RWPE2 (cell line): ENCODE results near the gene FLCN.

Source experiments
- ATAC-seq: fragments of 200-7000 bp; cut with Tn5 transposase; 3 replicates; pipeline ENCODE4 v1.9.1; 2021; ENCODE audit warnings: low read depth
- DNase-seq: peaks from one replicate; pipeline ENCODE4 v3.0.0-alpha.2; 2020; ENCODE audit warnings: low spot score
- H3K27ac ChIP-seq: fragments of 450-650 bp; 2 replicates; pipeline ENCODE4 v1.5.1; 2017; ENCODE audit warnings: mild to moderate bottlenecking; ENCODE audit not compliant: poor library complexity, severe bottlenecking
- H3K27me3 ChIP-seq: fragments of 250-450 bp; sonication (Bioruptor Pico); 2 replicates; pipeline ENCODE4 v1.5.1; 2021; ENCODE audit warnings: mild to moderate bottlenecking, moderate library complexity; ENCODE audit not compliant: insufficient read depth, poor library complexity, severe bottlenecking
- H3K36me3 ChIP-seq: fragments of 250-450 bp; sonication (Bioruptor Pico); 2 replicates; pipeline ENCODE4 v1.5.1; 2020; ENCODE audit warnings: low read depth, mild to moderate bottlenecking, moderate library complexity
- H3K4me1 ChIP-seq: fragments of 250-450 bp; sonication (Bioruptor Pico); 2 replicates; pipeline ENCODE4 v1.5.1; 2021; ENCODE audit warnings: mild to moderate bottlenecking, moderate library complexity; ENCODE audit not compliant: insufficient read depth, poor library complexity, severe bottlenecking
- H3K4me3 ChIP-seq: fragments of 250-450 bp; sonication (Bioruptor Pico); 2 replicates; pipeline ENCODE4 v1.5.1; 2021; ENCODE audit warnings: mild to moderate bottlenecking, moderate library complexity; ENCODE audit not compliant: severe bottlenecking
- H3K9me3 ChIP-seq: fragments of 250-450 bp; sonication (Bioruptor Pico); 2 replicates; pipeline ENCODE4 v1.5.1; 2021; ENCODE audit warnings: mild to moderate bottlenecking, moderate library complexity; ENCODE audit not compliant: severe bottlenecking
- CTCF ChIP-seq: fragments of 450-650 bp; IDR thresholded peaks from one replicate; pipeline ENCODE4 v1.5.1; 2017; ENCODE audit warnings: mild to moderate bottlenecking, moderate library complexity; ENCODE audit not compliant: poor library complexity, severe bottlenecking

Gene FLCN

GRCh38 chr17:17236295-17237025, 508 bp downstream of the FLCN start:
- DNase-seq, result no peak
- Histone ChIP-seq H3K36me3 (peaks cover 8% of the 10 kb centered on the region), H3K4me3 (peak overlapping the region; percentile 86), H3K27me3 (no peaks in the 10 kb centered on the region), H3K9me3 (no peaks in the 10 kb centered on the region), H3K4me1 (no peaks in the 10 kb centered on the region), H3K27ac (peak overlapping the region; percentile 59)
- no peak for TF ChIP-seq CTCF
- ATAC-seq, result peak; percentile 43

DNA sequence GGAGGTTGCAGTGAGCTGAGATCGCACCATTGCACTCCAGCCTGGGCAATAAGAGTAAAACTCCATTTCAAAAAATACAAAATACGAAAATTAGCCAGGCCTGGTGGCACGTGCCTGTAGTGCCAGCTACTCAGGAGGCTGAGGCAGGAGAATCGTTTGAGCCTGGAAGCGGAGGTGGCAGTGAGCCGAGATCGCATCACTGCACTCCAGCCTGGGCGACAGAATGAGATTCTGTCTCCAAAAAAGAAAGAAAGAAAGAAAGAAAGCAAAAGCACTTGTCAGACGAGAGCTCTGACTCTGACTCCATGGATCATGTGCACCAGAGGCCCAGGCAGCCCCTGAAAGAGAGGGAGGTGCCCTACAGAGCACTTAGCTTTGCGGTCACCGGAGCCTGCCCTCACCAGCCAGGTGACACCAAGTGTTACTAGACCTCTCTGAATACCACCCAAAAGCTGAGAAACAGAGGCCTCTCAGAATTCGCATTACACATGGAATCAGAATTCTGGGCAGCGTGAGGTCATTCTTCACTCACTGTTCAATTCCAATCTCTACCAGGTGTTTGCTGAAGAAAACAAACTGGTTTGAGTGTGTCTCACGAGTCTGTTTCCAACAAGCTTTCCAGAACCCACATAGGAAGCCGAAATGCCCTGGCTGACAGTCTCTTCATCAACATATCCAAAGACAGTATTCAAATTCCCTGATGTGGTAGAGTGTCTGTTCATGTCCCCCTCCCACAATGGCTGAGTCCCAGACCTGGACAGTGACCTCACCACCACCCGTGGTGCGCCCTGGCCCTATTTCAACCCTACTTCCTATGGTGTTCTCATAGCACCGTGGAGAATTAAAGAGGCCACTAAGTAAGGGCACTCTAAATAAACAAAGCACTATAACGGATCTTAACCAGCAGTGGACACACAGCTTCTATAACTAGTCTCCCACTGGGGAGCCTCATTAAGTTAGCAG, 1.5 kb downstream of the FLCN start:
- Histone ChIP-seq H3K27me3 (no peaks in the 10 kb centered on the region), H3K4me1 (no peaks in the 10 kb centered on the region), H3K4me3 (peak overlapping the region; percentile 86), H3K36me3 (peaks cover 17% of the 10 kb centered on the region), H3K27ac (no peak overlapping the region), H3K9me3 (no peaks in the 10 kb centered on the region)
- DNase-seq (no peak), ATAC-seq (no peak)
- TF ChIP-seq CTCF, result no peak

GRCh38 chr17:17232303-17232621, 4.7 kb downstream of the FLCN start:
- no peak for DNase-seq
- Histone ChIP-seq H3K27me3 (no peaks in the 10 kb centered on the region), H3K36me3 (peaks cover 40% of the 10 kb centered on the region), H3K27ac (no peak overlapping the region), H3K9me3 (no peaks in the 10 kb centered on the region), H3K4me3 (no peak overlapping the region), H3K4me1 (no peaks in the 10 kb centered on the region)
- no peak for ATAC-seq
- no peak for TF ChIP-seq CTCF

- no peak for TF ChIP-seq CTCF
- Histone ChIP-seq H3K27me3 (no peaks in the 10 kb centered on the region), H3K4me3 (no peak overlapping the region), H3K36me3 (peaks cover 45% of the 10 kb centered on the region), H3K27ac (no peak overlapping the region), H3K9me3 (no peaks in the 10 kb centered on the region), H3K4me1 (no peaks in the 10 kb centered on the region)
- ATAC-seq (no peak), DNase-seq (no peak)
These were observed 5.2 kb downstream of the FLCN start for GRCh38 chr17:17231621-17232302.
